Thyroid gland (tissue), 4 donors: ENCODE measurements around the gene KLHL17. TPM values are rescaled to one million over a fixed set of nuclear protein-coding genes. Genes with fewer than 3 reads are reported as not detected.
A peak's percentile ranks its signal among the peaks of the same experiment; 100 is the strongest.

ENCODE experiments used
- DNase-seq, 2 donors: peaks; one replicate each; pipeline ENCODE4 v3.0.0-alpha.2; 2019
- H3K27ac ChIP-seq, 3 donors: fragments of 200-600 bp; sonication (generic); 1 replicate in 2 of 3; 2 replicates in 1 of 3; pipeline ENCODE4 v1.5.1; 2016 to 2019; ENCODE audit warnings: mild to moderate bottlenecking in 1 of 3, moderate library complexity in 1 of 3
- H3K27me3 ChIP-seq: fragments of 200-600 bp; sonication (generic); one replicate; pipeline ENCODE4 v1.5.1; 2019
- H3K36me3 ChIP-seq, 2 donors: fragments of 200-600 bp; sonication (generic); one replicate each; pipeline ENCODE4 v1.5.1; 2016 to 2019
- H3K4me1 ChIP-seq, 2 donors: fragments of 200-600 bp; sonication (generic); one replicate each; pipeline ENCODE4 v1.5.1; 2017 to 2019
- H3K4me3 ChIP-seq, 3 donors: fragments of 200-600 bp; sonication (generic); replicated peaks in 1 of 3; 1 replicate in 2 of 3; 2 replicates in 1 of 3; pipeline ENCODE4 v1.5.1; 2016; ENCODE audit warnings: mild to moderate bottlenecking in 1 of 3
- H3K9me3 ChIP-seq: fragments of 200-600 bp; sonication (generic); one replicate; pipeline ENCODE4 v1.5.1; 2017
- POLR2A ChIP-seq, 2 donors: fragments of 450-650 bp; IDR thresholded peaks; one replicate each; pipeline ENCODE4 v1.6.1; 2017; ENCODE audit warnings: antibody characterized with exemption in 2 of 2, mild to moderate bottlenecking in 2 of 2, moderate library complexity in 1 of 2
- WGBS, 2 donors: methylation state at CpG; one replicate each; pipeline ENCODE4 v1.1.5; 2017; 5-methylcytosine and 5-hydroxymethylcytosine counted together
- intact Hi-C: fragments of 100-400 bp; cut with DNase I; formaldehyde crosslinking; loops from one replicate; pipeline ENCODE4 v1.15.1; 2023
- total RNA-seq, 4 donors: library from RNA; depleted of rRNA; stranded (reverse); fragments of >200 nt; gene quantifications; one replicate each; pipeline ENCODE4 v1.2.3, GENCODE V29; 2016
- TF ChIP-seq, protein P1 (sequence below), 6 experiments: fragments of 200-600 bp in 3 of 6; fragments of 450-650 bp in 3 of 6; sonication (generic) in 3 of 6; IDR thresholded peaks; one replicate each; pipeline ENCODE4 v1.5.1; 2016 to 2019; ENCODE audit warnings: antibody characterized with exemption in 6 of 6, mild to moderate bottlenecking in 2 of 6, inconsistent platforms in 1 of 6, moderate library complexity in 1 of 6

The KLHL17 gene
- total RNA-seq, 4 donors from 2014 or later, result 3.4 to 10.9 (median 10.3) TPM

DNA sequence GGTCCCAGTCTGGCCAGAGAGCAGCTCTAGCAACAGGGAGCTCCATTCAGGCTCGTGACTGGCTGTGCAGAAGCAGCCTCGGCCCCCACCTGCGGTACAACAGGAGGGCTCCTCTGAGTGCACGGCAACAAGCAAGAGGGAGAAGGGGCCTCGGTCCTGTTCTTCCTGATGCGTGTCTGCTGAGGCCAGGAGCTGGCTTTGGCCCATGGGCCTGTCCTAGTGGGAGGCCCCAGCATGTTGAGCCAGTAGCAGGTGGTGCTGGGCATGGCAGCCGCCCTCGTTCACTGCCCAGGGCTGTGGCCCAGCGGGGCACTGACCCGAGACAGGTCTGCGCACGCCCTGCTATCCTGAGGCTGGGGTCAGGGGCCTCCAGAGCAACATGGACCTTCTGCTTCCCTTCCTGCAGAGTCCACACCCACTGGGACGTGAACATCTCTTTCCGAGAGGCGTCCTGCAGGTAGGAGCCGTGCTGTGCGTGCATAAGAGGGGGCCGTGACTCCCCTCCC lies 29.7 kb upstream of the KLHL17 start:
- H3K4me1 ChIP-seq, result peaks cover 11 to 33% of the 10 kb centered on the region in 2 donors
- H3K9me3 ChIP-seq, result no peaks in the 10 kb centered on the region
- H3K27me3 ChIP-seq, result peaks cover 2% of the 10 kb centered on the region
- no peak for TF ChIP-seq POLR2A (IDR thresholded peaks at IDR 0.05)
- TF ChIP-seq, protein P1, sequence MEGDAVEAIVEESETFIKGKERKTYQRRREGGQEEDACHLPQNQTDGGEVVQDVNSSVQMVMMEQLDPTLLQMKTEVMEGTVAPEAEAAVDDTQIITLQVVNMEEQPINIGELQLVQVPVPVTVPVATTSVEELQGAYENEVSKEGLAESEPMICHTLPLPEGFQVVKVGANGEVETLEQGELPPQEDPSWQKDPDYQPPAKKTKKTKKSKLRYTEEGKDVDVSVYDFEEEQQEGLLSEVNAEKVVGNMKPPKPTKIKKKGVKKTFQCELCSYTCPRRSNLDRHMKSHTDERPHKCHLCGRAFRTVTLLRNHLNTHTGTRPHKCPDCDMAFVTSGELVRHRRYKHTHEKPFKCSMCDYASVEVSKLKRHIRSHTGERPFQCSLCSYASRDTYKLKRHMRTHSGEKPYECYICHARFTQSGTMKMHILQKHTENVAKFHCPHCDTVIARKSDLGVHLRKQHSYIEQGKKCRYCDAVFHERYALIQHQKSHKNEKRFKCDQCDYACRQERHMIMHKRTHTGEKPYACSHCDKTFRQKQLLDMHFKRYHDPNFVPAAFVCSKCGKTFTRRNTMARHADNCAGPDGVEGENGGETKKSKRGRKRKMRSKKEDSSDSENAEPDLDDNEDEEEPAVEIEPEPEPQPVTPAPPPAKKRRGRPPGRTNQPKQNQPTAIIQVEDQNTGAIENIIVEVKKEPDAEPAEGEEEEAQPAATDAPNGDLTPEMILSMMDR (IDR thresholded peaks at IDR 0.05), result no peak
- H3K4me3 ChIP-seq, result no peak overlapping the region
- no peaks in the 10 kb centered on the region for H3K36me3 ChIP-seq
- WGBS, 2 donors, result 86% methylated on average over 8 of the region's 18 CpGs; no CpG with 5 or more reads in 1 of the 2 donors
- H3K27ac ChIP-seq, result no peak overlapping the region
- intact Hi-C loops, result no loop called here
- DNase-seq, result no peak

DNA sequence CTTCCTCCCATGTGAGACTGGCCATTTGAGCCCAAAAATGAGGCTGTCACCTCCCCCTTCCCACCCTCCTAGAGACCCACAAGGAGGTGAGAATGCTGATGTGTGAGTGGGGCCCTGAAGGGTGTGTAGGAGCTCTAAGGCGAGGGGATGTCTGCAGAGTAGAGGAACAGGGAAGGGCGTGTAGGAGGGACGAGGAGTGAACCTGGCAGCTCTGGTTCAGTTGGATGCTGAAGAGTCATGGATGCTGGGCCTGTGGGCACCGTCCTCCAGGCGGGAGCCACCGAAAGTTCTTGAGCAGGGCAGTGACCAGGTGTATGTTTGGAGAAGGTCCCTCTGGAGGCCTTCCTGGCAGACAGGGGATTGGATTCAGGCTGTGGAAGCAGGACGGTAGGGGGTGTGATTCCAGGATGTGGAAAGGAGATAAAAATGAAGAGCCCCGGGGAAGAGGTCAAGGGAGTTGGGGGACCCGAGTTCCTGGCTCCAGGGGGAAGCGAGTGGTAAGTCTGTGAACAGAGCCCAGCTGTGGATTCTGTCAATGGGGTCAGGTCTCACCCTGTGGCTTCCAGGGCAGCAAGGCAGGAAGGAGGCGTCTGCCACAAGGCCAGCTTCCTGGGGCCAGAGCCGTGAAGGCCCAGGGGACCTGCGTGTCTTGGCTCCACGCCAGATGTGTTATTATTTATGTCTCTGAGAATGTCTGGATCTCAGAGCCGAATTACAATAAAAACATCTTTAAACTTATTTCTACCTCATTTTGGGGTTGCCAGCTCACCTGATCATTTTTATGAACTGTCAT lies 28.8 kb upstream of the KLHL17 start:
- no peak for TF ChIP-seq POLR2A (IDR thresholded peaks at IDR 0.05)
- TF ChIP-seq, protein P1 (IDR thresholded peaks at IDR 0.05), result no peak
- Histone ChIP-seq H3K4me1 (peaks cover 9 to 34% of the 10 kb centered on the region in 2 donors), H3K9me3 (no peaks in the 10 kb centered on the region), H3K4me3 (no peak overlapping the region), H3K27ac (no peak overlapping the region), H3K36me3 (no peaks in the 10 kb centered on the region), H3K27me3 (no peaks in the 10 kb centered on the region)
- intact Hi-C loops, result no loop called here
- WGBS, 2 donors, result 61 to 73% methylated on average over 15 of the region's 15 CpGs
- DNase-seq, result no peak

DNA sequence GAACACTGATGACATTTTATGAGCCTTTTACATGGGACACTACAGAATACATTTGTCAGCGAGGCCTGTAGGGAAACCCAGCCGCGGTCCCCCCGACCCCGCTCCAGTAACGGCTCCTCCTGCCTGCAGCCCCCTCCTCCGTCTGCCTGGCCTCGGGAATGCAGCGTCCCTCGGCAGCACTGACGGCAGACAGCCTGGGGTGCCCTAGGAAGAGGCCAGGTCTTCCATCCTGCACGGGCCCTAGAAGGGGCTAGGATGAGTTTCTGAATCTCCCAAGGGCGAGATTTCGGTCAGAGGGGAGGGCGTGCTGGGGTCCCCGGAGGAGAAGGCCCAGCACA lies 28.2 kb upstream of the KLHL17 start:
- no peak overlapping the region for H3K4me3 ChIP-seq
- intact Hi-C loops, result no loop called here
- H3K27ac ChIP-seq, result no peak overlapping the region
- TF ChIP-seq POLR2A (IDR thresholded peaks at IDR 0.05), result no peak
- TF ChIP-seq, protein P1 (IDR thresholded peaks at IDR 0.05), result no peak
- H3K36me3 ChIP-seq, result no peaks in the 10 kb centered on the region
- WGBS, 2 donors, result 81 to 86% methylated on average over 11 to 14 of the region's 16 CpGs
- H3K4me1 ChIP-seq, result peaks cover 9 to 34% of the 10 kb centered on the region in 2 donors
- H3K9me3 ChIP-seq, result no peaks in the 10 kb centered on the region
- H3K27me3 ChIP-seq, result no peaks in the 10 kb centered on the region
- DNase-seq, result no peak

DNA sequence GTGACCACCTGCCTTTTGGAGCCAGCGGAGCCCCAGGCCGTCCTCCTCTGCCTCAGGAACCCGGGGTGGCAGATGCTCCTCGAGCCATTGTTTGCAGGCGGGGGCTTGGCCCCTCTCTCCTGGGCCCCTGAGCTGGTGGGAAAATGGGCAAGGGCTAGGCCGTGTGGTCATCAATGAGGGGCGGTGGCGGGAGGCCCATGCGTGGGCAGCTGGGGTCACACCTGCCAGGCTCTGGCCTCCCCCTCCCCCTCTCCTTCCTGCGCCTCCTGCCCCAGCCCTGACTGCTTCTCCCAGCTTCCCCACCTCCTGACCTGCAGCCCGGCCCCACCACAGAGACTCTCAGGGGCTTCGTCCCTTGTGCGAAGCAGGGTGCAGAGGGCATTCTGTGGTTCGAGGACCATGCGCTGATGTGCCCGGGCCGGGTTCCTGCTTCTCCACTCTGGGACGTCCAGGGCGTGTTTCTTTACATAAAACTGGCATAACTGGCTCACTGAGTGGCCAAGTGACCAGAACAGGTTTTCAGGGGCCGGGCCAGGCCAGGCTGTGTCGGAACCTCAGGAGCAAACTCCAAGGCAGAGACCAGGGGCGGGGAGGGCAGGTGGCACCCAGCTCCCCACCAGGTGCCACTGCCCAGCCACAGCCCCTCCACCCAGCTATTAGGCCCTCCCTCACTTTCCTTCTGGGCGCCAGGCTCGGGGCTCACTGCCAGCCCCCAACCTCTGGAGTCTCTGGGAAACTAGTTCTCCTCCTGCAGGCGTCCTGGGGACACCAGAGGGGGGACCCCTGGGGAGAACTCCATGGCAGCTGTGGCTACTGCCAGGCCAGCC lies 27.4 kb upstream of the KLHL17 start:
- no peak for TF ChIP-seq POLR2A (IDR thresholded peaks at IDR 0.05)
- TF ChIP-seq, protein P1 (IDR thresholded peaks at IDR 0.05), result no peak
- Histone ChIP-seq H3K9me3 (no peaks in the 10 kb centered on the region), H3K4me1 (peaks cover 9 to 34% of the 10 kb centered on the region in 2 donors), H3K36me3 (no peaks in the 10 kb centered on the region), H3K4me3 (no peak overlapping the region), H3K27ac (peak overlapping the region in 1 of 3 donors; percentile 24), H3K27me3 (no peaks in the 10 kb centered on the region)
- 48 to 63% methylated on average over 13 to 14 of the region's 25 CpGs for WGBS, 2 donors
- DNase-seq, result peak; percentile 66 to 69
- intact Hi-C loops, result no loop called here

DNA sequence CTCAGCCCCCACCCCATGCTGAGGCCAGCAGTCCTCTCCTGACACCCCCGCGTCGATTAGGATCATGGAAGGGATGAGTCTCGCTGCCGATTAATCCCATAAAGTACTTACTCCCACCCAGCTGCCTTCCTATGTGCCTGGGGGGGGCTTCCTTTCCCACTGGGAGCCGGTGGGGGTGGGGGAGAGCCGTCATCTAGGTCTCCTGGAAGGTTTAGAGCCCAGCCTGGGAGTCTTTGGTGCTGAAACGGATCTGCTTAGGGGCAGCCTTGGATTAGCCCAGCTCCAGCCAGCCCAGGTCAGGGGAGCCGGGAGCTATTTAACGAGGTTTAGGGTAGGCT lies 26.8 kb upstream of the KLHL17 start:
- 21 to 29% methylated on average over 4 to 7 of the region's 10 CpGs for WGBS, 2 donors
- intact Hi-C loops, result no loop called here
- no peaks in the 10 kb centered on the region for H3K27me3 ChIP-seq

More for the DNA sequence above, 26.8 kb upstream of the KLHL17 start:
- peak overlapping the region in 1 of 3 donors; percentile 24 for H3K27ac ChIP-seq
- no peak overlapping the region for H3K4me3 ChIP-seq
- H3K9me3 ChIP-seq, result no peaks in the 10 kb centered on the region
- peaks cover 9 to 34% of the 10 kb centered on the region in 2 donors for H3K4me1 ChIP-seq
- H3K36me3 ChIP-seq, result no peaks in the 10 kb centered on the region
- TF ChIP-seq, protein P1 (IDR thresholded peaks at IDR 0.05), result no peak
- TF ChIP-seq POLR2A (IDR thresholded peaks at IDR 0.05), result no peak
- no peak for DNase-seq
